ENCODE data around the gene DDAH1. TPM values are rescaled to one million over a fixed set of nuclear protein-coding genes. Genes with fewer than 3 reads are reported as not detected.

DDAH1 gene
- total and polyA plus RNA-seq, 2 of the 8 experiments (the other 6 are each of a cell fraction or from before 2014, with no cell fraction given) = 22.8 to 54.5 TPM

GRCh38 chr1:85333186-85333585 lies 131.8 kb downstream of the DDAH1 start:
- H3K14ac ChIP-seq (ENCODE audit: insufficient read length) = no peak overlapping the region
- FAIRE-seq (no peak), DNase-seq (ENCODE audit: low read depth in 1 of 2, low spot score in 2 of 2) (no peak)
- peaks cover 0 to 15% (median 1%) of the 10 kb centered on the region in 4 experiments; a peak in 4 of 7 replicates for H3K4me1 ChIP-seq (replicated peaks in 1 of 4; ENCODE audit: control insufficient read depth in 3 of 4, insufficient read depth in 4 of 4, low read length in 3 of 4)
- H3K27me3 ChIP-seq (replicated peaks in 1 of 4; ENCODE audit: control insufficient read depth in 3 of 4, extremely low read depth in 1 of 4, insufficient read depth in 3 of 4, low read length in 3 of 4) = no peaks in the 10 kb centered on the region
- H2AFZ ChIP-seq (ENCODE audit: low read length) = no peak overlapping the region
- no peak overlapping the region for H3K4ac ChIP-seq (replicated peaks; ENCODE audit: insufficient read length, low read depth, low read length)
- no peak overlapping the region for H3K56ac ChIP-seq (replicated peaks; ENCODE audit: insufficient read length, low read depth, low read length)
- no peak overlapping the region for H3K9ac ChIP-seq (replicated peaks in 1 of 4; ENCODE audit: extremely low read depth in 1 of 4, low read depth in 3 of 4, low read length in 3 of 4)
- H3K9me3 ChIP-seq (ENCODE audit: insufficient read depth in 2 of 2, low read depth in 1 of 2, low read length in 1 of 2) = no peaks in the 10 kb centered on the region
- ChIA-PET POLR2A (ENCODE audit: partially characterized antibody) (interaction anchor here (0.6 kb wide), 1 partner anchor 10 kb away, joined by 3 read pairs; no protein-coding TSS in a partner anchor), CTCF (ENCODE audit: partially characterized antibody) (no interaction called here)
- no peaks in the 10 kb centered on the region for H3K23me2 ChIP-seq (ENCODE audit: low read depth, low read length)
- no peak overlapping the region for H3K18ac ChIP-seq (ENCODE audit: extremely low read depth, low read length)
- no peak overlapping the region for H2BK5ac ChIP-seq (ENCODE audit: low read depth, low read length)
- no peak overlapping the region for H4K5ac ChIP-seq (ENCODE audit: insufficient read length, low read depth, low read length)
- no peak overlapping the region for H4K8ac ChIP-seq (ENCODE audit: extremely low read depth, insufficient read depth, low read length)
- no peak overlapping the region for H2BK120ac ChIP-seq (replicated peaks; ENCODE audit: low read depth, low read length)
- WGBS, 2 experiments (ENCODE audit: extremely low coverage in 1 of 2, insufficient coverage in 1 of 2, insufficient read length in 1 of 2, insufficient replicate concordance in 2 of 2, low coverage in 1 of 2, low lambda C conversion rate in 2 of 2, missing lambda C conversion rate in 1 of 2) = 92% methylated on average over 1 of the region's 1 CpG; no CpG with 5 or more reads in 1 of the 2 experiments
- no peak overlapping the region for H2BK15ac ChIP-seq (ENCODE audit: low read length)
- H4K20me1 ChIP-seq (replicated peaks in 1 of 2; ENCODE audit: control insufficient read depth in 1 of 2, insufficient read depth in 2 of 2, low read length in 2 of 2) = no peaks in the 10 kb centered on the region
- H3K79me1 ChIP-seq (ENCODE audit: low read depth, low read length) = no peaks in the 10 kb centered on the region
- H2BK20ac ChIP-seq (ENCODE audit: low read length) = no peak overlapping the region
- H3K27ac ChIP-seq (ENCODE audit: low read depth, low read length) = no peak overlapping the region
- 0 out of 2 replicates have a peak overlapping the region, but pooled peaks have one; percentile 77 for H2BK12ac ChIP-seq (ENCODE audit: low read depth, low read length)
- H3K79me2 ChIP-seq (ENCODE audit: control insufficient read depth in 1 of 2, insufficient read depth in 2 of 2, low read length in 2 of 2) = no peaks in the 10 kb centered on the region
- no peak overlapping the region for H4K91ac ChIP-seq (replicated peaks; ENCODE audit: insufficient read length, low read length)
- H2AK5ac ChIP-seq (ENCODE audit: low read depth, low read length) = no peak overlapping the region
- H3K23ac ChIP-seq (ENCODE audit: insufficient read length) = no peak overlapping the region
- H3K4me3 ChIP-seq (ENCODE audit: extremely low read depth in 1 of 4, insufficient read depth in 2 of 4, low read depth in 3 of 4, low read length in 4 of 4) = no peak overlapping the region
- H3K4me2 ChIP-seq (ENCODE audit: insufficient read depth in 1 of 2, low read depth in 2 of 2, low read length in 2 of 2) = no peak overlapping the region
- TF ChIP-seq HDAC6 (IDR thresholded peaks at IDR 0.05; ENCODE audit: low read depth, low read length) = no peak
- TF ChIP-seq CEBPB (IDR thresholded peaks at IDR 0.05; ENCODE audit: low read depth, low read length) = no peak
- no peak for TF ChIP-seq MAX (IDR thresholded peaks at IDR 0.05)
- no peaks in the 10 kb centered on the region for H3K36me3 ChIP-seq (ENCODE audit: control insufficient read depth in 2 of 4, insufficient read depth in 4 of 4, low read length in 3 of 4)
